Measurements from ENCODE around the gene C3orf52. TPM values are rescaled to one million over a fixed set of nuclear protein-coding genes. Genes with fewer than 3 reads are reported as not detected.

C3orf52 gene
- total RNA-seq, 1 donor from 2014 or later = 1.4 TPM

- Mint-ChIP-seq H3K9me3 (ENCODE audit: unreplicated experiment) (no peaks in the 10 kb centered on the region), H3K4me3 (ENCODE audit: unreplicated experiment) (no peak overlapping the region), H3K27ac (ENCODE audit: unreplicated experiment) (no peak overlapping the region), H3K36me3 (ENCODE audit: unreplicated experiment) (no peaks in the 10 kb centered on the region), H3K27me3 (ENCODE audit: unreplicated experiment) (peaks cover 11% of the 10 kb centered on the region), H3K4me1 (ENCODE audit: unreplicated experiment) (peaks cover 2% of the 10 kb centered on the region)
- DNase-seq (ENCODE audit: extremely low spot score, unreplicated experiment) = no peak
- TF ChIP-seq, protein P1, sequence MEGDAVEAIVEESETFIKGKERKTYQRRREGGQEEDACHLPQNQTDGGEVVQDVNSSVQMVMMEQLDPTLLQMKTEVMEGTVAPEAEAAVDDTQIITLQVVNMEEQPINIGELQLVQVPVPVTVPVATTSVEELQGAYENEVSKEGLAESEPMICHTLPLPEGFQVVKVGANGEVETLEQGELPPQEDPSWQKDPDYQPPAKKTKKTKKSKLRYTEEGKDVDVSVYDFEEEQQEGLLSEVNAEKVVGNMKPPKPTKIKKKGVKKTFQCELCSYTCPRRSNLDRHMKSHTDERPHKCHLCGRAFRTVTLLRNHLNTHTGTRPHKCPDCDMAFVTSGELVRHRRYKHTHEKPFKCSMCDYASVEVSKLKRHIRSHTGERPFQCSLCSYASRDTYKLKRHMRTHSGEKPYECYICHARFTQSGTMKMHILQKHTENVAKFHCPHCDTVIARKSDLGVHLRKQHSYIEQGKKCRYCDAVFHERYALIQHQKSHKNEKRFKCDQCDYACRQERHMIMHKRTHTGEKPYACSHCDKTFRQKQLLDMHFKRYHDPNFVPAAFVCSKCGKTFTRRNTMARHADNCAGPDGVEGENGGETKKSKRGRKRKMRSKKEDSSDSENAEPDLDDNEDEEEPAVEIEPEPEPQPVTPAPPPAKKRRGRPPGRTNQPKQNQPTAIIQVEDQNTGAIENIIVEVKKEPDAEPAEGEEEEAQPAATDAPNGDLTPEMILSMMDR (IDR thresholded peaks at IDR 0.05) = no peak
These were observed 46.4 kb downstream of the C3orf52 start for GRCh38 chr3:112132554-112132953.

DNA sequence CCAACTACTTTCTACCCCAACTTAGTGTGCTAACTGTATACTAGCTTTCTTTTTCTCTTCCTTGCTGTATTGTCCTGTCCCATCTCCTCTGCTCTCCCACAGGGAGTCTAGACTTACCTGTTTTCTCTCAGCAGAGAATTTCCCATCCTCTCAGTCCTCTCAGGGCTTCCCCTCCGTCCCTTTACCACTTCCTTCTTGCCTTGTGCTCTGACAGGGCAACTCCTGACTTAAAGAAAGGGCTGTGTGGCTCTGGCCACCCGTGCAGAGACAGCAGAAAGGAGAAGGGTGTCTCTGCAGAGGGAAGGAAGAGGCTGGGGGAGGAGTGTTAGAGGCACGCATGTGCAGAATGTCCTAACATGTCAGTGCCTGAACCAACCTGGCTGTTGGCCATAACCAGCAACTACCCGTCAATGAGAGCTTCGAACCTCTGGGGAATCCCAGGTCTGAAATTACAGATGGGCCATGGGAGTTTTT lies 46.8 kb downstream of the C3orf52 start, which contains the start of gene GCSAM:
TSS of gene GCSAM (minus strand) at position 274 of the 474 bp plus-strand sequence. CDS start at position 146, 128 bp downstream.
- H3K36me3 Mint-ChIP-seq (ENCODE audit: unreplicated experiment) = no peaks in the 10 kb centered on the region
- no peaks in the 10 kb centered on the region for H3K9me3 Mint-ChIP-seq (ENCODE audit: unreplicated experiment)
- peaks cover 14% of the 10 kb centered on the region for H3K27me3 Mint-ChIP-seq (ENCODE audit: unreplicated experiment)
- peaks cover 2% of the 10 kb centered on the region for H3K4me1 Mint-ChIP-seq (ENCODE audit: unreplicated experiment)
- no peak within 1 kb of the TSS for H3K27ac Mint-ChIP-seq (ENCODE audit: unreplicated experiment)
- no peak within 1 kb of the TSS for H3K4me3 Mint-ChIP-seq (ENCODE audit: unreplicated experiment)
- TF ChIP-seq, protein P1 (IDR thresholded peaks at IDR 0.05) = no peak
- DNase-seq (ENCODE audit: extremely low spot score, unreplicated experiment) = no peak

DNA sequence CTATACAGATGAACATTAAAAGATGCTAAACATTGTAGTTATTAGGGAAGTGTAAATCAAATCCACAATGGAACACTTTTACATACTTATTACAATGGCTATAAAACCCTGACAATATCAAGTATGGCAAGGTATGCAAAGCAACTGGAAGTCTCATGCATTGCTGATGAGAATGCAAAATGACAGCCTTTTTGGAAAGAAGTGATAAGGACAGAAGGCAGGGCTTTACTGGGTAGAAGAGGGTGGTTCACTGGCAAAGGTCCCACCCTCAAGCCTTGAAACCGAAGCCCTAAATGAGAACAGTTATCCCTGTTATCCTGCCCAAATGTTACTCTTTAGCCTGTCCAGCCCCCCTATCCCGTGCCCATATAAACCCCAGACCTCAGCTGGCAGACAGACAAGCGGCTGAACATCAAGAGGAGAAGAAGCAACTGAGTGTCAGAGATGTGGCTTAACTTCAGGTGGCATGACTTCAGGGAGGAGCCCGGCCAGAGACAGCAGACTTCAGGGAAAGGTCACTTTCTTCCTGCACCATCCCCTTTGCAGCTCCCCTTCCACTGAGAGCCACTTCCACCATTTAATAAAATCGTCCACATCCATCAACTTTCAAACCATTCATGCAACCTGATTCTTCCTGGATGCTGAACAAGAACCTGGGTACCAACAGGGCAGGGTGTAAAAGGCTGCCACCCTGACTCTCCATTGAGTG lies 47.6 kb downstream of the C3orf52 start:
- Mint-ChIP-seq H3K4me1 (ENCODE audit: unreplicated experiment) (peaks cover 2% of the 10 kb centered on the region), H3K27me3 (ENCODE audit: unreplicated experiment) (peaks cover 21% of the 10 kb centered on the region), H3K27ac (ENCODE audit: unreplicated experiment) (no peak overlapping the region), H3K36me3 (ENCODE audit: unreplicated experiment) (no peaks in the 10 kb centered on the region), H3K9me3 (ENCODE audit: unreplicated experiment) (no peaks in the 10 kb centered on the region), H3K4me3 (ENCODE audit: unreplicated experiment) (no peak overlapping the region)
- TF ChIP-seq, protein P1 (IDR thresholded peaks at IDR 0.05) = no peak
- DNase-seq (ENCODE audit: extremely low spot score, unreplicated experiment) = no peak

- Mint-ChIP-seq H3K27ac (ENCODE audit: unreplicated experiment) (no peak overlapping the region), H3K4me3 (ENCODE audit: unreplicated experiment) (no peak overlapping the region), H3K4me1 (ENCODE audit: unreplicated experiment) (peaks cover under 1% of the 10 kb centered on the region), H3K36me3 (ENCODE audit: unreplicated experiment) (no peaks in the 10 kb centered on the region), H3K9me3 (ENCODE audit: unreplicated experiment) (no peaks in the 10 kb centered on the region), H3K27me3 (ENCODE audit: unreplicated experiment) (peaks cover 22% of the 10 kb centered on the region)
- TF ChIP-seq, protein P1 (IDR thresholded peaks at IDR 0.05) = no peak
- DNase-seq (ENCODE audit: extremely low spot score, unreplicated experiment) = no peak
These were observed 48.3 kb downstream of the C3orf52 start for GRCh38 chr3:112134335-112135124.

- no peaks in the 10 kb centered on the region for H3K36me3 Mint-ChIP-seq (ENCODE audit: unreplicated experiment)
- H3K4me3 Mint-ChIP-seq (ENCODE audit: unreplicated experiment) = no peak overlapping the region
- peaks cover 31% of the 10 kb centered on the region for H3K27me3 Mint-ChIP-seq (ENCODE audit: unreplicated experiment)
- no peaks in the 10 kb centered on the region for H3K9me3 Mint-ChIP-seq (ENCODE audit: unreplicated experiment)
- no peaks in the 10 kb centered on the region for H3K4me1 Mint-ChIP-seq (ENCODE audit: unreplicated experiment)
- H3K27ac Mint-ChIP-seq (ENCODE audit: unreplicated experiment) = no peak overlapping the region
- TF ChIP-seq, protein P1 (IDR thresholded peaks at IDR 0.05) = no peak
- DNase-seq (ENCODE audit: extremely low spot score, unreplicated experiment) = no peak
These were observed 49.9 kb downstream of the C3orf52 start for GRCh38 chr3:112136046-112136445.
